Activated CD8-positive, alpha-beta T cell treated with anti-CD3 and anti-CD28 coated beads for 36 hours (primary cell): ENCODE measurements around the gene FOXP1. TPM values are rescaled to one million over a fixed set of nuclear protein-coding genes. Genes with fewer than 3 reads are reported as not detected.

Experiments used
- ATAC-seq: fragments of 200-7000 bp; cut with Tn5 transposase; one replicate; pipeline ENCODE4 v1.10.0; 2021; ENCODE audit warnings: mild to moderate bottlenecking, moderate library complexity
- CTCF ChIA-PET: fragments of 350-600 bp; sonication (Branson Sonifier 250); formaldehyde crosslinking; loops from one replicate; lab custom pipeline; 2021; ENCODE audit warnings: antibody characterized with exemption; lab: Charles Lee
- POLR2A ChIA-PET: fragments of 350-600 bp; sonication (Branson Sonifier 250); formaldehyde crosslinking; loops from one replicate; lab custom pipeline; 2021; ENCODE audit warnings: antibody characterized with exemption; lab: Charles Lee
- DNase-seq: peaks from one replicate; pipeline ENCODE4 v3.0.0-alpha.2; 2020
- H3K27ac Mint-ChIP-seq: one replicate; pipeline ENCODE4 v1.8.0; 2021; ENCODE audit warnings: mild to moderate bottlenecking, mixed read lengths
- H3K27me3 Mint-ChIP-seq: one replicate; pipeline ENCODE4 v1.8.0; 2021; ENCODE audit warnings: mixed read lengths
- H3K36me3 Mint-ChIP-seq: one replicate; pipeline ENCODE4 v1.8.0; 2021; ENCODE audit warnings: low read depth, mixed read lengths
- H3K4me1 Mint-ChIP-seq: one replicate; pipeline ENCODE4 v1.8.0; 2021; ENCODE audit warnings: low read depth, mixed read lengths
- H3K4me3 Mint-ChIP-seq: one replicate; pipeline ENCODE4 v1.8.0; 2021; ENCODE audit warnings: mild to moderate bottlenecking, moderate library complexity, mixed read lengths
- H3K9me3 Mint-ChIP-seq: one replicate; pipeline ENCODE4 v1.8.0; 2021; ENCODE audit warnings: mixed read lengths
- CTCF ChIP-seq: fragments of 200-600 bp; IDR thresholded peaks from one replicate; pipeline ENCODE4 v1.8.0; 2022; ENCODE audit warnings: antibody characterized with exemption, mild to moderate bottlenecking
- intact Hi-C: fragments of 100-400 bp; cut with micrococcal nuclease; formaldehyde crosslinking; loops from one replicate; pipeline ENCODE4 v1.10.0; 2022
- total RNA-seq, 2 experiments: library from RNA; stranded (reverse); gene quantifications; one replicate each; pipeline ENCODE4 v1.2.3, GENCODE V29; 2021

The FOXP1 gene
- total RNA-seq, 2 experiments from 2014 or later = 145 to 153 TPM

- Mint-ChIP-seq H3K4me3 (no peak overlapping the region), H3K27me3 (no peaks in the 10 kb centered on the region), H3K27ac (no peak overlapping the region), H3K36me3 (peaks cover 28% of the 10 kb centered on the region), H3K9me3 (no peaks in the 10 kb centered on the region), H3K4me1 (peaks cover 59% of the 10 kb centered on the region)
- ChIA-PET POLR2A (interaction anchor here (0.6 to 8.8 kb wide), 25 partner anchors 8 to 1819 kb away, joined by 3 to 93 read pairs (median 6); partner anchors contain the start of gene FOXP1), CTCF (interaction anchor here (0.7 to 4.2 kb wide), 3 partner anchors 52 to 242 kb away, joined by 3 to 13 read pairs (median 3); no protein-coding TSS in a partner anchor)
- ATAC-seq = peak; percentile 32
- intact Hi-C loops = loop anchor here (2.0 to 10.0 kb wide), 4 partner anchors 53 to 509 kb away; no protein-coding TSS in a partner anchor
- DNase-seq = peak; percentile 76
- no peak for TF ChIP-seq CTCF
These were observed 519.7 kb downstream of the FOXP1 start for GRCh38 chr3:71063773-71064290.

DNA sequence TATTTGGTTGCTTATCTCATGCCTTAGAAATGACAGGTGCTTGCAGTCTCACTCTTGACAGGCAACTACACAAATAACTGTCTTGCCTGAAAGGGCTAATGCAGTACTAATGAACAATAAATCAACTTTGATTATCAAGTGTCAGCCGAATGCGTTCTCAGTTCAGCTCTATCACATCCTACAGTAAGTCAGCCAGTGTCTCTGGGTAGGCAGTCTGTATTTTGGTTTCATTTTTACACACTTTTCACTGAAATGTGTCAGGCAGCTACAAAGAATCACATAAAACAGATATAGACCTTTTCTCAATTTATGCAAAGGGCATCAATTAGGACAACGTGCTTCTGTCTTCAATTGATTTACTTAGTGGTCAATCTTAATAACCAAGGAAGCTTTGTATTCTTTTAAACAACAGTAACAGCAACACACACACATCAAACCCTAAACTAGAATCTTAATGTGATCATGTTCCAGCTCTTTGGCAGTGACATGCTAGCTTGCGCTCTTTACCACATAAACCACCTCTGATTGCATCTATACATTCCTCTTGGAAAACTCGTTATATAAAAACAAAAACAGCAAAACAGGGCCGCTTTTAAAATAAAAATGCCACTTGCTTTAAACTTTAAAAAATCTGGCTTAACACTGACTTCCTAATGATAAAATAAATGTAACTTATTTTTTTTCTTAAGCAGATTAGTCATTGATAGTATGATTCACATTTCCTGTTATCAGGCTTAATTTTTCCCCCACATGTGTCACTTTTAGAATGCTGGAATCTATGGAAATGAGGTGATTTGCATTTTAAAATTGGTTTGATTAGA is 520.4 kb downstream of the FOXP1 start:
- peaks cover 60% of the 10 kb centered on the region for H3K4me1 Mint-ChIP-seq
- TF ChIP-seq CTCF = no peak
- peak; percentile 34 for ATAC-seq
- no peak overlapping the region for H3K27ac Mint-ChIP-seq
- H3K27me3 Mint-ChIP-seq = no peaks in the 10 kb centered on the region
- intact Hi-C loops = loop anchor here (2.0 to 10.0 kb wide), 4 partner anchors 52 to 508 kb away; no protein-coding TSS in a partner anchor
- CTCF ChIA-PET = interaction anchor here (0.7 to 4.2 kb wide), 5 partner anchors 13 to 243 kb away, joined by 3 to 13 read pairs (median 3); no protein-coding TSS in a partner anchor
- DNase-seq = peak; percentile 57
- peaks cover 23% of the 10 kb centered on the region for H3K36me3 Mint-ChIP-seq
- POLR2A ChIA-PET = interaction anchor here (0.7 to 8.8 kb wide), 22 partner anchors 11 to 520 kb away, joined by 3 to 93 read pairs (median 6); partner anchors contain the start of gene FOXP1
- H3K9me3 Mint-ChIP-seq = no peaks in the 10 kb centered on the region
- H3K4me3 Mint-ChIP-seq = no peak overlapping the region

GRCh38 chr3:71062037-71062932 is 521.2 kb downstream of the FOXP1 start:
- H3K27ac Mint-ChIP-seq = no peak overlapping the region
- H3K9me3 Mint-ChIP-seq = no peaks in the 10 kb centered on the region
- no peak for TF ChIP-seq CTCF
- H3K27me3 Mint-ChIP-seq = no peaks in the 10 kb centered on the region
- no peak overlapping the region for H3K4me3 Mint-ChIP-seq
- H3K36me3 Mint-ChIP-seq = peaks cover 23% of the 10 kb centered on the region
- ATAC-seq = no peak
- H3K4me1 Mint-ChIP-seq = peaks cover 59% of the 10 kb centered on the region
- POLR2A ChIA-PET = interaction anchor here (0.9 to 8.8 kb wide), 15 partner anchors 10 to 521 kb away, joined by 3 to 93 read pairs (median 14); partner anchors contain the start of gene FOXP1
- DNase-seq = no peak
- intact Hi-C loops = loop anchor here (2.0 to 10.0 kb wide), 4 partner anchors 51 to 507 kb away; no protein-coding TSS in a partner anchor
- CTCF ChIA-PET = interaction anchor here (0.7 to 4.2 kb wide), 8 partner anchors 11 to 632 kb away, joined by 3 to 13 read pairs (median 3); no protein-coding TSS in a partner anchor

DNA sequence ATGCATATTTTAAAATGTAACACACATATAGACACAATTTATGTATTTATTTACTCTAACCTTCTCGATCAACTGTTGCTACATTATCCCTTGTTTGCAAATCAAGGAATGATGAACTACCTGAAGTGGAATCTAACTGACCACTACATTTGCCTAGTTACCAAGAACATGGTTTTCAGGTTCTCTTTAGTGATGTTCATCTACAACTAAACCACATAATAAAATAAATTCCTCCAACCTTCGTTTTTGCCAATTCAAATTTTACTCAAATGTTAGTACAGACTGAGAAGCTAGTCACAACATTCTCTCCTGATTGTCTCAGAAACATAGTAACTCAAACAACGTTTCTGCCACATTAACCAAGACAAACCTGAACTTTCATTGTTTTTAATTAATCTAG is 521.9 kb downstream of the FOXP1 start:
- peaks cover 28% of the 10 kb centered on the region for H3K36me3 Mint-ChIP-seq
- DNase-seq = no peak
- H3K27me3 Mint-ChIP-seq = no peaks in the 10 kb centered on the region
- intact Hi-C loops = loop anchor here (10.0 kb wide), 2 partner anchors 323 to 507 kb away; no protein-coding TSS in a partner anchor
- H3K27ac Mint-ChIP-seq = no peak overlapping the region
- no peak for ATAC-seq
- H3K4me1 Mint-ChIP-seq = peaks cover 57% of the 10 kb centered on the region
- ChIA-PET CTCF (interaction anchor here (0.7 to 4.2 kb wide), 8 partner anchors 10 to 633 kb away, joined by 3 to 13 read pairs (median 3); no protein-coding TSS in a partner anchor), POLR2A (interaction anchor here (1.3 to 8.8 kb wide), 9 partner anchors 9 to 522 kb away, joined by 4 to 93 read pairs (median 11); partner anchors contain the start of gene FOXP1)
- no peak overlapping the region for H3K4me3 Mint-ChIP-seq
- no peaks in the 10 kb centered on the region for H3K9me3 Mint-ChIP-seq
- TF ChIP-seq CTCF = no peak
